ENCODE data around the gene SIGLEC5. TPM values are rescaled to one million over a fixed set of nuclear protein-coding genes. Genes with fewer than 3 reads are reported as not detected.

Gene SIGLEC5
- total RNA-seq, 1 donor from 2014 or later = under 0.01 TPM

- FAIRE-seq (no peak), DNase-seq (ENCODE audit: low spot score in 2 of 2) (no peak)
Observed at GRCh38 chr19:51592521-51592920, 37.7 kb downstream of the SIGLEC5 start.

DNA sequence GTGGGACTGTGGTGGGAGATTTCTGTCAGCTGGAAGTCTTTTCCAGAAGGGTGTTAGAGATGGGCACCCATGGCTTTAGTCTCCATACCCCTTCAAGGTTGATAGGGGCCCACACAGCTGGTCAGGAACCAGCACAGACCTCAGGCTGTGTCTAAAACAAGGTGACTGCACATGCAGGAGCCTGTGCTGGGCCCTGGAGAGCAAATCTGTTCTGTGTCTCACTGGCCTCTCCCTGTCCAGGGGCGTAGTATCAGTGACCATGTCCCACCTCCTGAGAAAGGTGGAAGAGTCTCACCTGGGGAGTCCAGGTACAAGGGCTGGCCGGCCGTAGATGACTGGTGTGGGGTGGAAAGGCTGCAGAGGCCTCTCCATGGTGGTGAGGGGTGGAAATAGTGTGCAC lies 39.8 kb downstream of the SIGLEC5 start:
- no peak for FAIRE-seq
- no peak for DNase-seq (ENCODE audit: low spot score in 2 of 2)

DNA sequence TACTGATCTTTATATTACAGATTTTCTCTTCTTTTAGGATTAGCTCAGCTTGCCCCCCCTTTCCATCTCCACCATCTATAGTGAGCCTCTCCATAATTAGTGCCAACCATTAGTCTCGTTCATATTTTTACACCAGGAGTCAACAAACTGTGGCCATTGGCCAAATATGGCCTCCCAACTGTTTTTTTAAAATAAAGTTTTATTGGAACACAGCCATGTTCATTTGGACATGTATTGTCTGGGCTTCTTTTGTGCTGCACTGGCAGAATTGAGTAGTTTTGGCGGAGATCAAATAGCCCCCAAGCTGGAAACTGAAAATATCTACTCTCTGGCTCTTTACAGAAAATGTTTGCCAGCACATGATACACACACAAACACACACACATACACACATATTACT lies 40.7 kb downstream of the SIGLEC5 start:
- no peak for DNase-seq (ENCODE audit: low spot score in 2 of 2)
- no peak for FAIRE-seq

- DNase-seq (ENCODE audit: low spot score in 2 of 2) = no peak
- no peak for FAIRE-seq
Observed at GRCh38 chr19:51587264-51588191, 42.7 kb downstream of the SIGLEC5 start.

DNA sequence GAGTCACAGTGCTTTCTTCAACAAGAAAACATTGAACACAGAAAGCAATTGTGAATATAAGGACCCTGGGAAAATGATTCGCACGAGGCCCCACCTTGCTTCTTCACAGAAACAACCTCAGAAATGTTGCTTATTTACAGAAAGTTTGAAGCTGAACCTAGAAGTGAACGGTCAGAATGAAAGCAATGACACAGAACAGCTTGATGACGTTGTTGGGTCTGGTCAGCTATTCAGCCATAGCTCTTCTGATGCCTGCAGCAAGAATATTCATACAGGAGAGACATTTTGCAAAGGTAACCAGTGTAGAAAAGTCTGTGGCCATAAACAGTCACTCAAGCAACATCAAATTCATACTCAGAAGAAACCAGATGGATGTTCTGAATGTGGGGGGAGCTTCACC lies 43.4 kb downstream of the SIGLEC5 start:
- FAIRE-seq (no peak), DNase-seq (ENCODE audit: low spot score in 2 of 2) (no peak)

- DNase-seq (ENCODE audit: low spot score in 2 of 2) (no peak), FAIRE-seq (no peak)
Observed at GRCh38 chr19:51586103-51586728, 44.0 kb downstream of the SIGLEC5 start.

DNA sequence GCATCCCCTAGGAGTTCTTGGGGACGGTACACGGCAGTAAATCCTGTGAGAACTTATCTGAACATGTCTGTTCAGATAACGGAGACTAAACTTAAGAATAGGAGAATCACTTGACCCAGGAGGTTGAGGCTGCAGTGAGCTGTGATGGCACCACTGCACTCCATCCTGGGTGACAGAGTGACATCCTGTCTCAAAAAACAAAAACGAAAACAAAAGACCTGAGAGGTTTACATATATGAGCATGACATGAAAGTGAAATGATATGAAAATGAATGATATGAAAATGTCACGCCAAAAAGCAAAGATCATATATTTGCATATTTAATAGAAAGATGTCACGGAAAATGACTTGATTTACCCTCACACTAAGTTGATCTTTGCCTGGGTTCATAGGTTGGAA lies 53.4 kb downstream of the SIGLEC5 start:
- FAIRE-seq (no peak), DNase-seq (ENCODE audit: low spot score in 2 of 2) (no peak)

DNA sequence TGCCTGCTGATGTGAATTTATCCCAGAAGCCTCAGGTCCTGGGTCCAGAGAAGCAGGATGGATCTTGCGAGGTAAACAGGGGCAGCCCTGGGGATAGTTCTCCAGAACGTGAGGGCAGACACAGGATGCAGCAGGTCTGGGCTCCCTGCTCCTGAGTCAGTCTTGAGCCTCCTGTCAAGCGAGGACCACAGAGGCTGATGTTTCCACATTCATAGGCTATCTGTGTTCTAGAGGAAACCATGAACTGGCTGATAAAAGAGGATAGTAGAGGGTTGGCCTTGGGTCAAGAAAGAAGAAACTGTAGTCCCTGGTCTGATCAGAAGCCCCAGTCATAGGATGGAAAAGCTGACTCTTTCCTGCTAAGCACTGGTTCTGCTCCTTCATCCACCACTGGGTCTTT lies 56.9 kb downstream of the SIGLEC5 start:
- FAIRE-seq (no peak), DNase-seq (ENCODE audit: low spot score in 2 of 2) (no peak)

DNA sequence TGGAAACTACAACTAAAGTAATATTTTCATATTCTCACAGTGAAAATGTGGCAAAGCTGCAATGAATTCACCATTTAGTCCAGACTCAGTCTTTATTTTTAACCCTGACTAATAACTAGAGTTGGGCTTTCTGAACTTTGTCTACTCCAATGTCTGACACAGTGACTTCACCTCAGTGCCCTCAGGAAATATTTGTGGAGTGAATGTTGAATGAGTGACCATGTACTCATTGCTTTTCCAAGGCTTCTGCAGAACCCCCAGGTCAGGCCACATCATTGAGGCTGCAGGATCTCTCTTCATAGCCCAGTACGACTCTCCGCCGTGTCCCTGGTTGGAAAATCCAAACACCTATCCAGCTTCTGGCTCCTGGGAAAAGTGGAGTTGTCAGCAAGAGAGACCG lies 57.3 kb downstream of the SIGLEC5 start:
- FAIRE-seq (no peak), DNase-seq (ENCODE audit: low spot score in 2 of 2) (no peak)

DNA sequence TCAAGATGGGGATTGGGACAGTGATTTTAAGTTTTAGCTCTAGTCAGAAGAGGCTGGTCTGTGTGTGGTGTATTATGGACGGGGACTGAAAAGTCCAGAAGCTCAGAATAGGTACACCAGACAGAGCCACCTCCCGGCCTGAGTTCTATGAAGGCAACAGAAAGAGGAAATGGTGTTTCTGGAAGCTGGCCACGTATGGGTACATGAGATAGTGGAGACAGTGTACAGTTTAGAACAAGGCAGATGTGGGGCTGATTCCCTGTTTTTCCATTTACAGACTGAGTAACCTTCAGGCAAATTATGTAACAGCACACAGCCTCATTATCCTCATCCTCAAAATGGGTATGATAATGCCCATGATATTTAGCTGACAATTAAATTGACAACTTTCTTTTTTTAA lies 57.8 kb downstream of the SIGLEC5 start:
- no peak for DNase-seq (ENCODE audit: low spot score in 2 of 2)
- FAIRE-seq = no peak

DNA sequence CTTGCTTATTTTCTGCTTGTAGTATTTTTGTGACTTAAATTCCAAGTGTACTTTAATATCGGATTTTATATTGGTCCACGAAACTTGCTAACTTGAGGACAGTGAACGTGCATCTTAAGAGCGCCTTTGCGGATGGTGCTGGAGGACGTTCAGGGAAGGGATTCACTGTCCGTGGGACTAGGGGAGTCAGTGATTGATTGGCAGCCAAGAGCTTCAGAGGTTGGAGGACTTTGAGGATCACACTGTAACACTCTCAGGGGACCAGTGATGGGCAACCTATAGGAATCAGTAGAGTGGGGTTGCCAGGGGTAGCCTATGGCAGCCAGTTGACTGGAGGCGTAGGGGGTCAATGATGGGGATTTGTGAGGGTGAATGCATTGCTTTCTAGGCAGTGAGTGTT lies 58.6 kb downstream of the SIGLEC5 start:
- FAIRE-seq = no peak
- no peak for DNase-seq (ENCODE audit: low spot score in 2 of 2)

DNA sequence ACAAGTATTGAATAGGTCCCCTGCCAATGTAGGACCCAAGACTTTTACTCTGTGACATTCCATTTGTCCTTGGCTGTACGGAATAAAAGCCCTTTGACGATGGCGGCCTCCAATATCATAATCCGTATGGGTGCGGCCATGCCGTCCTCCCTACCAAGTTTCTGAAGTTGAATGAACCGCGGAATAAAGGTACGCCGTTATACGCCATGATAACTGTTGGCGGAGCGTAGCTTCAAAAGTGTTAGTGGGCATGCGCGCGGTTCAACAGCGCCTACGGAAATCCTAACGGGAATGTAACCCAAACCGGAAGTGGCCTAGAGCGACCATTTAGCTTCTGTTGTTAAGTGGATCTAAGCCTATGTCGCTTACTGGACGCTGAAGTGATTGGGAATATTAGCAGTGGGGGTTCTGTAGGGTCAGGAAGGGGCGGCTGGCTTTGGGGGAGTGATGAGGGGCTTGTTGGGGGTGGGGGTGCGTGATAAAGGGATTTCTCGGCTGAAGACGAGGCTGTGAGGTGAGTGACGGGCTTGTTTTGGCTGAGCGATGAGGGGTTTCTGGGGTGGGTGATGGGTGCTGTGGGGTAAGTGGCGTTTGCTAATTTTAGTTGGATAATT lies 59.1 kb downstream of the SIGLEC5 start, which contains the start of gene ZNF175:
TSS of gene ZNF175 (plus strand) at position 322 of the 614 bp plus-strand sequence. CDS start 2,047 bp downstream, outside the sequence.
- DNase-seq (ENCODE audit: low spot score in 2 of 2) (peak; percentile 67 to 81), FAIRE-seq (peak; percentile 91)

GRCh38 chr19:51568456-51568855 lies 61.7 kb downstream of the SIGLEC5 start:
- DNase-seq (ENCODE audit: low spot score in 2 of 2) = no peak
- no peak for FAIRE-seq

- FAIRE-seq = no peak
Observed at GRCh38 chr19:51567583-51567982, 62.6 kb downstream of the SIGLEC5 start.

GRCh38 chr19:51566489-51567100 lies 63.6 kb downstream of the SIGLEC5 start:
- no peak for DNase-seq (ENCODE audit: low spot score in 2 of 2)
- FAIRE-seq = no peak

More at GRCh38 chr19:51567583-51567982, 62.6 kb downstream of the SIGLEC5 start:
- no peak for DNase-seq (ENCODE audit: low spot score in 2 of 2)

DNA sequence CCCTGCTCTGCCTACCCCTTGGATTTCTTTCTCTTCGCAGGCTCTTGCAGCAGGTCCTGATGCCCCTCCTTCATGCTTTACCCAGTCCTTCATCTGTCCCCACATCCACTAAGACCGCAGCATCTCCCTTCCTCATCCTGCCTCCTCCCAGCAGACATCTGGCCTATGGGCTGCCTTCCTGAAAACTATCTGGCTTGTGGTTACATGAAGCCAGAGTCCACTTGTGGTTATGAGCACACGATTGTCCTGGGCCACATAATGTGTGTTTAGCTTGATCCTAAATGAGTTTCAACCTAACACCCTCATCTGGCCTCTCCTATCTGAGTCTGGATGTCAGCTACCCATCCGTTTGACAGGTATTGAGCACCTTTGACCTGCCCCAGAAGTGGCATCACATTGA lies 64.6 kb downstream of the SIGLEC5 start:
- FAIRE-seq (no peak), DNase-seq (ENCODE audit: low spot score in 2 of 2) (no peak)

DNA sequence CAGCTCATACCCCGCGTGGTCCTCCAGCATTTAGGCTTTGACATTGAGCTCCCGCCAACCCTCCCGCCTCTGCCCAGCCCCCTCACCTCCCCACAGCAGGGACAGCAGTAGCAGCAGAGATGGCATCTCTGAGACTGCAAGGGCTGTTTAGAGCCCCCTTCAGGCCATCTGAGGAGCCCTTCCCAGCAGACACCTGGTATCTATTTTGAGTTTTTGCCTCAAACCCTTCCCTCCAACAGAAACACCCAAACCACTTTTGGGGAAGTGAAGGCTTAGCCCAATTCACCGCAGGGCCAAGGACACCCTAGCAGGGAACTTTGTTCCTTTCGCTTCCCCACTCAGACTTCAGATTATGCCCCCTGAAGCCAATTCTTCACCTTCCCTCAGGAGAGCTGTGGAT lies 65.4 kb downstream of the SIGLEC5 start:
- DNase-seq (ENCODE audit: low spot score in 2 of 2) (no peak), FAIRE-seq (no peak)

Data from frontal cortex (tissue), 4 donors.